GM08714 (cell line): ENCODE results near the gene GSDMA.

ENCODE experiments used
- H3K4me3 ChIP-seq: fragments of 200-500 bp; sonication (Bioruptor generic); 2 replicates; pipeline ENCODE4 v1.5.1; 2014; ENCODE audit warnings: mild to moderate bottlenecking, low read length, inconsistent platforms
- ZNF274 ChIP-seq: IDR thresholded peaks from 2 replicates; pipeline ENCODE4 v1.6.1; 2012; ENCODE audit warnings: mild to moderate bottlenecking, low read depth, low read length

GSDMA gene

DNA sequence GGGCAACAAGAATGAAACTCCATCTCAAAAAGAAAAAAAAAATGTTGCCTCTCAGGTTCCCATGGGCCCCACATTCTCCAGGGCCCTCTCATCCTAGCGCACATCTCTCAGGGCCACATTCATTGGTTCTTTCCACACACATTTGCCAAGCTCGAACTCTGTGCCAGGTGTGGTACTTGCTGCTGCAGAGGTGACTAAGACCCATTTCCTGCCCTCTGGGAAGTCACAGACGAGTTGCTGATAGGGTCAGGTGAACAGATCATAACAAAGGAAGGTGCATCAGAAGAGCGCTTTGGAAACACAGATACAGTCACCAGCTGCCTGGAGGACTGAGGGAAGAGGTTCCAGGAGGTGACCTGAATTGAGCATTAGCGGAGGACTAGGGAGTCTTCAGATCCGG lies 1.0 kb downstream of the GSDMA start:
- TF ChIP-seq ZNF274, result no peak

DNA sequence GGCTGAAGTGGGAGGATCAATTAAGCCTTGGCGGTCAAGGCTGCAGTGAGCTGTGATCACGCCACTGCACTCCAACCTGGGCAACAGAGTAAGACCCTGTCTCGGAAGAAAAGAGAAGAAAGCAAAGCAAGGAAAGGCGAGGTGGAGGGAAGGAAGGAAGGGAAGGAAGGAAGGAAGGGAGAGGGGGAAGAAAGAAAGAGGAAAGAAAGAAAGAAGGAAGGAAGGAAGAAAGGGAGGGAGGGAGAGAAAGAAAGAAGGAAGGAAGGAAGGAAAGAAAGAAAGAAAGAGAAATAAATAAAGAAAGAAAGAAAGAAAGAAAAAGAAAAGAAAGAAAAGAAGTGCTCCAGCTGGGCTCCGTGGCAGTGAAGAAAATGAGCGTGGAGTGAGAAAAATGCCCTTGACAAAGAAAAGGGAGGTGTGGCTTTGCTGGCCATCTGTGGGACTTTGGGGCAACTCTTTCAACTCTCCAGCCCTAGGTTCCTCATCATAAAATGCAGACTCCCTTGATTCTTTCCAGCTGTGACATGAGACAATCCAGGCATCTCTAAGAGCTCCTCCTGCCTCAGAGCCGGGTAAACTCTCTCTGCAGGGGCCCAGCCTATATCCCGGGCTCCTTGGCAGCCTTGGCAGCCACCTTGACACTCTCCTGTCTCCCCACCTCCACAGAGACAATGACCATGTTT lies 2.4 kb downstream of the GSDMA start:
- no peak overlapping the region for H3K4me3 ChIP-seq
- no peak for TF ChIP-seq ZNF274

More for the DNA sequence above, 1.0 kb downstream of the GSDMA start:
- no peak overlapping the region for H3K4me3 ChIP-seq

DNA sequence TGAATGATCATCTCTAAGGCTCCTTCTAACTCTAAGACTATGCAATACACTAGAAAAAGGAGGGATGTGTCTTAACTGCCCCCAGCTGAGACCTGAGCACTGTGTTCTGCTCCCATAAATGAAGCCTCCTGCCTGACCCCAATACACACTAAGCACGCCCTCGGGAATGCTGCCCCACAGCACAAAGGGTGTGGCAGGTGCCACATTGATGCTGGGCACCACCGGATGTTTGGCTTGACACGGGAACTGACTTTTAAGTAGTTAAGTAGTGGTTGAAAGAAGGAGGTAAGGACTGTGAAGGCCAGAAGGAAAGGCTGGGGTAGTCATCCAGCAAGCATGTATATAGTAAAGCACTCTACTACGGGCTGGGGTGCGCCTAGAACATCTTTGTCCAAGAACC lies 4.0 kb downstream of the GSDMA start:
- no peak overlapping the region for H3K4me3 ChIP-seq
- no peak for TF ChIP-seq ZNF274

DNA sequence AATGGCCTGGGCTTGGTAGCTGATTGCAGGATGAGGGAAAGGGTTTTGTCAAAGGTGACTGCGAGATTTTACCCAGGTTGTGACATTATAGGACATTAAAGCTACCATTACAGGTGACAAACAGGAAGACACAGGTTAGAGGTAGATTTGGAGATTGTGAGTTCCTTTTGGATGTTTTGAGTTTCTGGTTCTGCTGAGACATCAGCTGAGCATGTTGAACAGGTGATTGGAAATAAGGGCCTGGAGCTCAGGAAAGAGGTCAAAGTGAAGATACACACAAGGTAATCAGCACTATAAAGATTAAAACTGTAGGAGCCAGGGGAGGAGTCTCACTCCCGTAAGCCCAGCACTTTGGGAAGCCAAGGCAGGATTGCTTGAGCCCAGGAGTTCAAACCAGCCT lies 6.0 kb downstream of the GSDMA start:
- no peak for TF ChIP-seq ZNF274
- H3K4me3 ChIP-seq, result no peak overlapping the region

DNA sequence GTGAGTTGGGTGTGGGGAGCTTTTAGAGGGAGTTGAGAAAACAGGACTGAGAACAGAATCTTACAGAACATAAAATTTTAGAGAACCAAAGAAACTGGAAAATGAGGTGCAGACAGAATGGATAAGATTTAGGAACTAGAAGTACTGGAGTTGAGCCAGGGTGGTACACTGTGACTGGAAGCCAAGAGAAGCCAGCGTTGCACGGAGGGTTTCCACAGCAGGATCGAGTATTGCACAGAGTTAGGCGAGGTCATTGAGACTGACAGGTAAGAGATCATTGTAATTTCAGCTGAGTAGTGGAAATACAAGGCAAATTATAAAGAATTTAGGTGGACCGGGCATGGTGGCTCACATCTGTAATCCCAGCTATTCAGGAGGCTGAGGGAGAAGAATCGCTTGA lies 6.6 kb downstream of the GSDMA start:
- H3K4me3 ChIP-seq, result no peak overlapping the region
- TF ChIP-seq ZNF274, result no peak

DNA sequence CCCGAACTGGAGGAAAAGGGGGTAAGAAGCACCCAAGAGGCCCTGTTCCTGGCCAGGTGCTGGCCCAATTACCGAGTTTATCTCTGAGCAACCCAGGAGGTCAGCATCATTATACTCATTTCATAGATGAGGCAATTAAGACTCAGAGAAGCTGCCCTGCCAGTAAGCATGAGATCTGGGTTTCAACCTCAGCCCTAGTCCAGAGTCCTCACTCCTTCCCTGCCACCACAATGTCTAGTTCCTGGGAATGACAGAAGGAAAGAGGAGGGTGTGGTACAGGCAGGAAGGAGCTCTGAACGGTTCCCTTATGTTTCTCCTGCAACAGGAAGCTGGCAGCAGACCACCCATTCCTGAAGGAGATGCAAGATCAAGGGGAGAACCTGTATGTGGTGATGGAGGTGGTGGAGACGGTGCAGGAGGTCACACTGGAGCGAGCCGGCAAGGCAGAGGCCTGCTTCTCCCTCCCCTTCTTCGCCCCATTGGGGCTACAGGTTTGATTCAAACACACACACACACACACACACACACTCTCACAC lies 7.4 kb downstream of the GSDMA start:
- no peak for TF ChIP-seq ZNF274
- no peak overlapping the region for H3K4me3 ChIP-seq

DNA sequence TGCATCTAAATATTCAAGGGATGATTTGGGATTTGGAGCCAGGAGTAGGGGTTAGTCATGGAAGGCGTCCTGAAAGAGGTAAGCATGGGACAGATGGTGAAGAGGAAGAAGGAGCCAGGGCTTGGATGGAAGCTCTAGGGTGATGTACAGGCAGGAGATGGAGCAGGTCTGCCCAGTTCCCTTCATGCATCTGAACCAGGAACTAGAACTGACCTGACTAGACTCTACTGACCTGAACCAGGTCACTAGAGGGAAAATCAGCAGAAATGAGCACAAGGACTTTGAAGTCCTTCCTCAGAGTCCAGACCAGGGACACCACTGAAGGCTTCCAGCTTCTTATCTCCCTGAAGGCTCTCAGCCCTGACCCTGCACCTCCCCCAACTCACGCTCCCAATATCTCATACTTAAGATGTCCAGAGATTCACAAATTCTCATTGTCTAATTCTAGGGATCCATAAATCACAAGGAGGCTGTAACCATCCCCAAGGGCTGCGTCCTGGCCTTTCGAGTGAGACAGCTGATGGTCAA lies 8.3 kb downstream of the GSDMA start:
- TF ChIP-seq ZNF274, result no peak
- no peak overlapping the region for H3K4me3 ChIP-seq

DNA sequence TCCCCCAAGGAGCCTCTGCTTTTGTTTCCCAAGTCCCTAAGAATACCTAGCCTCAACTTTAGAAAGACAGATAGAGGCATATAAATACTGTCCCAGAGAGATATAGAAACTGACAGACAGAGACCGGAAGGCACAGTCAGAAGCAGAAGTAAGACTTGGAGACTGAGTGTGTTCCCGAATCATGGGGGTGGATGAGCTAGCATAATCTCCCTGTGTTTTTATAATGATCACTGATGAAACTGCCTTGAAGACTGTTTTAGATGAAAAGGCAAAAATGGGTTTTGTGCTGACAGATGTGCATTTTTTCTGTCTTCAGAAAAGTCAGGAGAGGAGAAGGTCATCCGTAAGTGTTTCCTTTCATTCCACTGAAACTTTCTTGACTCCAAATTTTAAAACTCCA lies 9.5 kb downstream of the GSDMA start:
- no peak for TF ChIP-seq ZNF274
- no peak overlapping the region for H3K4me3 ChIP-seq

DNA sequence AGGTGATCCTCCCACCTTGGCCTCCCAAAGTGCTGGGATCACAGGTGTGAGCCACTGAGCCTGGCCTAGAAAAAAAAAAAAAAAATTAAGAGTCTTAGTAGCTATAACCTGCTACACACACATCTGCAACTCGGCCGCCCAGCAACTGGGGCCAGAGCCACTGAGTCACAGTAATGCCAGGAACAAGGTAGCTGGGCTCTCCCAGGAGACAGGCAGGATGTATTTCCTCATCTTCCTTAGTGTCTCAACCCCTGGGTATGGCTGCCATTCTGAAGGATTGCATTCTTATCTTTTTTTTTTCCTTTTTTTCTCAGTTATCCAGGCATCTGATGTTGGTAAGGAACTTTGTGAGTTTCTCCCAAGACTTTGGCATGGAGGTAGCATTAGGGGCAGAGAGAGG lies 10.7 kb downstream of the GSDMA start:
- H3K4me3 ChIP-seq, result no peak overlapping the region
- no peak for TF ChIP-seq ZNF274

DNA sequence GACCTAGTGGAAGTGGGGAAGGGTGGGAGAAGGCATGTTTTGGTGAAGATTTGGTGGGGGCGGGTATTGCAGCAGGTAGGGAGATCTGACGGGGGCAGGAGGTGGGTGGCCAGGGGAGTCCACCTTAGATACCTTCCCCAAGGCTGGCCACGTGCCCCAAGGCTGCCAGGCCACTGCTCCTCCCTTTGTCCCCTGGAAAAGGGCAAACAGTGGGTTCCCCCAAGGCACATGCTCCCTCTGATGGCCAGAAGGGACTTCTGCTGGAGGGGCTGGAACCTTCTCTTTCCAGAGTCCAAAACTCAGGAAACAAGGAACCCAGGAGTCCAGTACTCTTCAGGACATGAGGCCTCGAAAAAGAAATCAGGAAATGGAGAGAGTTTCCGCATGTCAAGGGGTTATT lies 11.6 kb downstream of the GSDMA start:
- no peak for TF ChIP-seq ZNF274
- H3K4me3 ChIP-seq, result no peak overlapping the region

DNA sequence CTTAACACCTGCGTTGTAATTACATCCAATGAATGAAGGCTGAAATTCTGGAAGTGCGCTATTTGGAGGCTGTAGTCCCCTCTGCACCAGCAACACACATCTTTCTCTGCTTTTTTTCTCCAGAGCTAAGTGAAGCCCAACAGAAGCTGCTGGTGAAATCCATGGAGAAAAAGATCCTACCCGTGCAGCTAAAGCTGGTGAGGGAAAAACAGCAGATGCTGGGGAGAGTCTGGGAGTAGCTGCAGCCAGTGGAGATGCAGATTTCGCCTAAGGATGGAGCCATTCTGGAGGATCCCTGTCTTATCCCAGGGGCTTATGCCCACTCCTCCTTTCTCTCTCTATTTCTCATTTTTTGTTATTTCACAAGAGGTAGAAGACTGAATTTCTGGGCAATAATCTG lies 13.0 kb downstream of the GSDMA start:
- TF ChIP-seq ZNF274, result no peak
- no peak overlapping the region for H3K4me3 ChIP-seq

DNA sequence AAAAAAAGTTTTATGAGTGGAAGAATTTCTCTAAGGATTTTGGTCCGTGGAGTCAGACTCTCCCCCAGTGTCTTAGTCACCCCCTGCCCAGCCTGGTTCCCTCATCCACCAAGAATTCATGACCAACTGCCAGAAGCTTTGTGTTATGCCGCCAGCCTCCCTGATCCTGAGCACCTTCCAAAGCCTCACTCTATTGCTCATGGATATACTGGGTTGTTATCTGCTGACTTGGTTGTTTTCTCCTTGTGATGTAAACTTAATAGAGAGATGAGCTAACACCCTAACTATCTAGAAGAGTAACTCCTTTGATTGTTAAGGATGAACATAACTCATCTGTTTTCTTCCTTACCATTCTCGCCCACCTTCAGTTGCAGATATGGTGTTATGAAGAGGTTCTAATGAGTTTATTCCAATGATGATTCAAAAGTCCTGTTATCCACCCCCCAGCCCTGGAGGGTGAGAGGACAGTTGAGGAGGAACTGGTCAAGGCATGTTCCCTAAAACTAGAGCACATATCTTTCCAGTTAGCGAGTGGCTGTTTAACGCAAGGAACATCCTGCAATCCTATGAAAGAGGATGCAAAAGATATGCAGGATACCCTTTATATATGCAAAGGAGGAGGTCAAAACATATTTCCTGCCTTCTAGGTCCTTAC lies 16.3 kb downstream of the GSDMA start:
- no peak for TF ChIP-seq ZNF274
- no peak overlapping the region for H3K4me3 ChIP-seq

DNA sequence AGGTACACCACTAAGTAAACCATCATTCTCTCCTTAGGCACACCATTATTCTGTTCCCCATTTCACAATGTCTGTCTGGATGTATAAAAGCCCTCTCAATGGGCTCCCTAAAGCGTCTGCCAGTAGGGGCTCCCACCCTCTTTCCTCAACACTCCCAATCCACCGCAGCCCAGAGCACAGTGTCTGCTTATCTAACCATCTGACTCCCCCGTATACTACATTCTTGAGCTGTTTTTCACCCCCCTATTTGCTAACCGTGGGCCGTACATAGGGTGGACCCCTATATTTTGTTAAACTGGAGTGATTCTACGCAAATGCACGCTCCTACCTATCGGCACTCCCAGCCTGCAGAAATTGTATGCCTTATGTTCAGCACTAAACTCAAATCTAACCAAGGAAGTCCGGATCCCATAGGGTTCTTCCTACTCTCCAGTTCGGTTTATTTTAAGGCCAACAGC lies 17.1 kb downstream of the GSDMA start:
- TF ChIP-seq ZNF274, result no peak
- peak overlapping the region; percentile 74 for H3K4me3 ChIP-seq

DNA sequence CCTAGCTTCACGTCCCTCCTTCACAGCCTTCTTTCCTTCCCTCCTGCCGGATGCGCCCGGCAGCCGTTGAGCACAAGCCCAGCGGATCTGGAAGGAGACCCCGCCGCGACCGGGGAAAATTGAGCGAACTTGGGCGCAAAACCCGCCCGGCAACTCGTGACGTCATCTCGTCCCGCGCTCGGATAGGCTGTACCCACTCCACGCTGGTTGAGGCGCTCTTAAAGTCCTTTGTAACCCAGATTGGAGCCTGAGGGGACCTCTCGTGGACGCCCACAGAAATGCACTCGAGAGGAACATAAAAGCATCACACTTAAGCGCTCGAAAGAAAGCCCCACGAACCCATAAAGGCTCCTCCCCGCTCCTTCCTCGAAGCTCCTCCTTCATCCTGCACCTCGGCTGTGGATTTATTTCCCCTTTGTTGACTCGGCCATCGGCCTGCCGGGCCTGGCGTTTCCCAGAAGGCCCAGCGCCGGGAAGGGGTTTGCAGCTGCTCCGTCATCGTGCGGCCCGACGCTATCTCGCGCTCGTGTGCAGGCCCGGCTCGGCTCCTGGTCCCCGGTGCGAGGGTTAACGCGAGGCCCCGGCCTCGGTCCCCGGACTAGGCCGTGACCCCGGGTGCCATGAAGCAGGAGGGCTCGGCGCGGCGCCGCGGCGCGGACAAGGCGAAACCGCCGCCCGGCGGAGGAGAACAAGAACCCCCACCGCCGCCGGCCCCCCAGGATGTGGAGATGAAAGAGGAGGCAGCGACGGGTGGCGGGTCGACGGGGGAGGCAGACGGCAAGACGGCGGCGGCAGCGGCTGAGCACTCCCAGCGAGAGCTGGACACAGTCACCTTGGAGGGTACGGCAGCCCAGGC lies 17.8 kb downstream of the GSDMA start, which contains the start of gene PSMD3:
PSMD3 (plus strand) TSS at position 457 of the 856 bp plus-strand sequence; CDS start at position 621, 164 bp downstream.
- peak within 1 kb of the TSS; percentile 99 for H3K4me3 ChIP-seq
- TF ChIP-seq ZNF274, result no peak
